Motor neuron (in vitro differentiated cells): ENCODE measurements around the gene GEN1. TPM values are rescaled to one million over a fixed set of nuclear protein-coding genes. Genes with fewer than 3 reads are reported as not detected.
"Not testable (repeated sequence)": the region's sequence is repeated elsewhere in the genome, so short reads cannot be mapped to it uniquely, and the experiment has no call there.

ENCODE experiments used
- ATAC-seq, 8 experiments: fragments of 200-7000 bp; cut with Tn5 transposase; replicated peaks in 6 of 8; 2 replicates each; pipeline ENCODE4 v1.8.0; 2021; ENCODE audit warnings: mild to moderate bottlenecking in 8 of 8, moderate library complexity in 8 of 8
- H3K27ac ChIP-seq, 2 donors: fragments of 250-450 bp; sonication (Bioruptor Pico); 2 replicates each; pipeline ENCODE4 v1.9.0; 2021; ENCODE audit warnings: antibody characterized with exemption in 2 of 2, mild to moderate bottlenecking in 2 of 2, moderate library complexity in 1 of 2
- H3K4me1 ChIP-seq, 2 donors: fragments of 250-450 bp; sonication (Bioruptor Pico); replicated peaks in 1 of 2; 2 replicates each; pipeline ENCODE4 v1.6.1; 2021; ENCODE audit warnings: antibody characterized with exemption in 2 of 2, mild to moderate bottlenecking in 2 of 2, moderate library complexity in 1 of 2
- H3K4me3 ChIP-seq, 5 donors: fragments of 250-450 bp; sonication (Bioruptor Pico); 2 replicates each; pipeline ENCODE4 v1.9.0; 2021; ENCODE audit warnings: antibody characterized with exemption in 5 of 5, mild to moderate bottlenecking in 5 of 5, moderate library complexity in 4 of 5
- WGBS, 10 experiments: fragments of 450-650 bp; shearing (Covaris generic); methylation state at CpG; one replicate each; pipeline ENCODE4 v1.0.0; 2022; 5-methylcytosine and 5-hydroxymethylcytosine counted together
- in situ Hi-C, 9 experiments: fragments of 400-800 bp; cut with MboI; loops; one replicate each; pipeline ENCODE4 v1.15.0; 2021; ENCODE audit warnings: low sequenced_read_pairs in 9 of 9, low pct_unique_long_range_greater_than_20kb in 2 of 9; ENCODE audit not compliant: unreplicated experiment in 9 of 9
- total RNA-seq, 8 experiments: library from RNA; unstranded; fragments of 300-600 nt; gene quantifications; 2 replicates each; pipeline versions ENCODE4 v1.2.3 to v1.2.4, GENCODE V29; 2022

GEN1 gene
- total RNA-seq, 8 experiments from 2014 or later: 1.0 to 15.8 (median 5.9) TPM

DNA sequence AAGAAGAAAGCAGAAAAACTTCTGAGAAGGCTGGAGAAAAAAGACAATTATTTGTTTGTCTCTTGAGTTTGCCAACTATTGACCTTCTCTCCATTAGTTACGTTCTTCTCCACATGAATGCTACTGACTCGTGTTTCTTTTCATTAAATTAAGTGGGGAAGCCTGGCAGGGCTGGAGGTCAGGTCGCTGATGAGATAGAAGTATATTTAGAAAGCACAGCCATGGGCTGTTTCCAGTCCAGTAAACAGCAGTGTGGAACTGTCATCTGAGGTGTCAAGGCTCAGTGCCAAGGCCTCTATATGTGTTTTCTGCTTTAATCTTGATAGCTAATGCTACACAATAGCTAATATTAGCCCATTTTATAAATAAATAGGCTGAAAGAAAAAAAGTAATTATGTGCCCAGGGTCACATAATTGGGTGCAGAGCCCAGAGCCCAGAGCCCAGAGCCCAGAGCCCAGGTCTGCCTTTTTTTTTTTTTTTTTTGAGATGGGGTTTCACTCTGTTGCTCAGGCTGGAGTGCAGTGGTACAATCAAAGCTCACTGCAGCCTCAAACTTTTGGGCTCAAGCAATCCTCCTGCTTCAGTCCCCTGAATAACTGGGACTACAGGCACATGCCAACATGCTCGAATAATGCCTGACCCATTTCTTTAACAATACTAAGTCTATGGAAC, 68.6 kb downstream of the GEN1 start:
- in situ Hi-C loops: no loop called here
- Histone ChIP-seq H3K27ac (peak overlapping the region in 1 of 2 donors; percentile 13), H3K4me3 (no peak overlapping the region), H3K4me1 (peaks cover 2 to 10% of the 10 kb centered on the region in 2 donors)
- ATAC-seq: peak in 5 of 8 experiments; percentile 30 to 82 (median 48)
- 0 to 66% (median 27%) methylated on average over 1 to 4 of the region's 4 CpGs; no CpG with 5 or more reads in 1 of the 10 experiments for WGBS, 10 experiments

DNA sequence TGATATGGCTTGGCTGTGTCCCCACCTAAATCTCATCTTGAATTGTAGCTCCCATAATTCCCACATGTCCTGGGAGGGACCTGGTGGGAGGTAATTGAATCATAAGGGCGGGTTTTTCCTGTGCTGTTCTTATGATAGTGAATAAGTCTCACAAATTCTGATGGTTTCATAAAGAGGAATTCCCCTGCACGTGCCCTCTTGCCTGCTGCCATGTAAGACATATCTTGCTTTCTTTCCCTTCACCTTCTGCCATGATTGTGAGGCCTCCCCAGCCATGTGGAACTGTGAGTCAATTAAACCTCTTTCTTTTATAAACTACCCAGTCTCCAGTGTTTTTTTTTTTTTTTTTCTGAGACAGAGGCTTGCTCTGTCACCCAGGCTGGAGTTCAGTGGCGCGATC, 69.7 kb downstream of the GEN1 start:
- ATAC-seq, in situ Hi-C loops, H3K27ac ChIP-seq, H3K4me3 ChIP-seq, H3K4me1 ChIP-seq: not testable (repeated sequence)
- 43 to 100% (median 80%) methylated on average over 1 to 3 of the region's 4 CpGs; no CpG with 5 or more reads in 3 of the 10 experiments for WGBS, 10 experiments

DNA sequence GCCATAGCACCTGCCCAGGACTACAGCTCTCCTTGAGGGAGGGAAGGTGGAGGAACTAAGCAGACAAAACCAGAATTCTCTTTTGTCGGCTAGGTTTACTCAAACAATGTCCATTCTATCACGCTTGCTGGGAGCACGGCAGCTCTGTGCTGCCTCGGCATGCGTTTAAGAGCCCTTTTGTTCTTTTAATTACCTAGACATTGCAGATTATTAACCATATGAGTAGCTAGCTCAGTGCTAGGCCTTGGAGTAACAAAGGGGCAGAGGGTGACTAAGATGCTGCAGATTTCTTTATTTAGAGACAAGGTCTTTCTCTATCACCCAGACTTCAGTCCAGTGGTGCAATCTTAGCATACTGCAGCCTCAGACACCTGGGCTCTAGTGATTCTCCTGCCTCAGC, 73.4 kb downstream of the GEN1 start:
- Histone ChIP-seq H3K4me3 (no peak overlapping the region), H3K4me1 (peaks cover 0 to 4% of the 10 kb centered on the region in 2 donors), H3K27ac (no peak overlapping the region)
- in situ Hi-C loops: loop anchor here in 3 of 9 experiments (25.0 kb wide), 2 partner anchors 115 to 560 kb away; no protein-coding TSS in a partner anchor
- WGBS, 10 experiments: 3 to 25% (median 12%) methylated on average over 3 to 5 of the region's 5 CpGs; no CpG with 5 or more reads in 5 of the 10 experiments
- peak in 4 of 8 experiments; percentile 3 to 33 (median 26) for ATAC-seq

- WGBS, 10 experiments: 50 to 100% (median 88%) methylated on average over 1 to 2 of the region's 2 CpGs; no CpG with 5 or more reads in 1 of the 10 experiments
- in situ Hi-C loops: loop anchor here in 3 of 9 experiments (25.0 kb wide), 2 partner anchors 115 to 560 kb away; no protein-coding TSS in a partner anchor
- Histone ChIP-seq H3K27ac (no peak overlapping the region), H3K4me3 (no peak overlapping the region), H3K4me1 (no peaks in the 10 kb centered on the region)
- ATAC-seq: no peak
Measured at GRCh38 chr2:17827785-17828184, 73.8 kb downstream of the GEN1 start.

DNA sequence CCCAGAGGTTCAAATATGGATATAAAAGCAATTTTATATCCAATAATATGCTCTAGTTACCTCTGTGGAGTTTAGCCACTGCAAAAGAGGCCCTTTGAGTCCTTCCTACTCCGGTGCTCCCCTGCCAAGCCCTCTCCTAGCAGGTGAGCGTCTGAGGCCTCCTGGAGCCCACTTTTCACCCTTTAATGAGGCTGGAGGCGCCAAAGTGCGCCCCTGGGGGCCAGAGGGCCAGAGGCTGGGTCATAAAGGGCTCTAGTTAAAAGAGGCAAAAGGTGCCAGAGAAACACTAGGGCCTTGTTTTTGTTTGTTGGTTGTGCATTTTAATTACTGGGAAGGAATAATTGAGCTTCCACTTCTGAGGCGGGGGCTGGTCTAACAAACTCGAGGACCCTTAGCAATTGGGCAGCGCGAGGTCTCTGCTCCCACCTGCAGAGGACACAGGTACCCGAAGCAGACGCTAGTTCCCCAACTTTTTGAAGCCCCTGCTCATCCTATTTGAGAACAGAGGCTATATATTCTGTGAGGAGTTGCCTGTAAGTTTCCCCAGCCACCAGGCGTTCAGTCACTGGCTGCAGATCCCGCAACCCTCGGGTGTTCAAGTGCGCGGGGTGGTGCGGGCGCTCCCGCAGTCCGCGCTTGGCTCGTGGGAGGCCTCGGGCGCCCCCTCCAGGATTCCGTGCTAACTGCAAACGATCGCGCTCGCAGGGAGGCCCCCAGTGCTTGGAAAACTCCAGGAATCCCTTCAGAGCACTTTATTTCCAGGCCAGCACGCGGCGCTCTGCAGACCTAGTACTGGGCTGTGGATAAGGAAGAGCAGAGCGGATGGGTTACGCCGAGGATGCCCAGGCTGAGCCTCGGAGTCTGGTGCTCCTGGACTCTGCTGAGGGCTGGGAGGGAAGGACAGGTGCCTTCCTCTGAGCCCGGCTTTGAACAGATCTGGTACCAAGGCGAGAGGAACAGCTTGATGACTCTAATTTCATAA, 76.4 kb downstream of the GEN1 start:
- Histone ChIP-seq H3K4me3 (peak overlapping the region in 1 of 5 donors; percentile 12), H3K27ac (no peak overlapping the region), H3K4me1 (no peaks in the 10 kb centered on the region)
- in situ Hi-C loops: loop anchor here in 3 of 9 experiments (25.0 kb wide), 2 partner anchors 118 to 557 kb away; no protein-coding TSS in a partner anchor
- peak; percentile 98 to 100 (median 100) for ATAC-seq
- WGBS, 10 experiments: 0 to 63% (median 17%) methylated on average over 1 to 27 of the region's 37 CpGs; no CpG with 5 or more reads in 4 of the 10 experiments

- 38 to 100% (median 62%) methylated on average over 1 to 2 of the region's 2 CpGs; no CpG with 5 or more reads in 1 of the 10 experiments for WGBS, 10 experiments
- no peaks in the 10 kb centered on the region for H3K4me1 ChIP-seq
- H3K4me3 ChIP-seq: no peak overlapping the region
- H3K27ac ChIP-seq: no peak overlapping the region
- in situ Hi-C loops: loop anchor here in 3 of 9 experiments (25.0 kb wide), 2 partner anchors 123 to 552 kb away; no protein-coding TSS in a partner anchor
- no peak for ATAC-seq
Measured at GRCh38 chr2:17835516-17835915, 81.6 kb downstream of the GEN1 start.

Other genes starting within 250 kb of the GEN1 start
- under 1 TPM in 5 of 8 experiments, not detected in 3; 0.21 to 0.81 (median 0.33) TPM for gene RAD51AP2, start 235.7 kb upstream of the GEN1 start, total RNA-seq
- 10 to 100 TPM in 4 of 8 experiments, 1 to 10 TPM in 2, under 1 TPM in 2; 0.27 to 14.9 (median 6.3) TPM for gene VSNL1, start 213.4 kb upstream of the GEN1 start, total RNA-seq
- gene SMC6, start 328 bp upstream of the GEN1 start, total RNA-seq: 10 to 100 TPM; 12.6 to 27.4 (median 21.2) TPM
- gene MSGN1, start 62.3 kb downstream of the GEN1 start, total RNA-seq: not detected
- 1 to 10 TPM in 4 of 8 experiments, under 1 TPM in 2, not detected in 2; 0.25 to 2.2 (median 1.3) TPM for gene KCNS3, start 124.5 kb downstream of the GEN1 start, total RNA-seq